HCT116 (cell line): ENCODE measurements around the gene ECM1. TPM values are rescaled to one million over a fixed set of nuclear protein-coding genes. Genes with fewer than 3 reads are reported as not detected.
A peak's percentile ranks its signal among the peaks of the same experiment; 100 is the strongest.

Experiments used
- ATAC-seq: fragments of 200-7000 bp; cut with Tn5 transposase; 2 replicates; pipeline ENCODE4 v1.9.1; 2020; ENCODE audit warnings: mild to moderate bottlenecking, moderate library complexity
- BruUV-seq: library from RNA; stranded (reverse); fragments of 400-500 nt; replicated peaks from 2 replicates; lab custom pipeline; 2021; lab: Mats Ljungman, UMichigan
- CTCF ChIA-PET: fragments of 300-600 bp; sonication (Branson Sonifier 250); formaldehyde crosslinking; loops from one replicate; lab custom pipeline; 2021; ENCODE audit warnings: antibody characterized with exemption; lab: Charles Lee
- POLR2A ChIA-PET: fragments of 300-600, 350-600 bp; sonication (Branson Sonifier 250); formaldehyde crosslinking; loops from one replicate; lab custom pipeline; 2021; ENCODE audit warnings: antibody characterized with exemption; lab: Charles Lee
- RAD21 ChIA-PET, 2 experiments: fragments of 300-600 bp; sonication (Branson Sonifier 250); formaldehyde crosslinking; loops; one replicate each; lab custom pipeline; 2023; ENCODE audit warnings: low total read pairs in 2 of 2; ENCODE audit not compliant: uncharacterized antibody in 2 of 2, unreplicated experiment in 2 of 2, low non-redundant PET in 1 of 2; lab: Charles Lee
- DNase-seq: peaks from one replicate; pipeline ENCODE4 v3.0.0-alpha.2; 2010; ENCODE audit warnings: low read depth, low spot score
- H2AFZ ChIP-seq: fragments of 200-600 bp; shearing (Covaris generic), sonication (generic); 2 replicates; pipeline ENCODE4 v1.6.1; 2017; ENCODE audit warnings: low read depth, mixed run types, mixed read lengths, antibody characterized with exemption, low read length; ENCODE audit not compliant: poor library complexity, severe bottlenecking
- H3K27ac ChIP-seq: 2 replicates; pipeline ENCODE4 v1.5.1; 2012; ENCODE audit warnings: low read depth, low read length
- H3K27me3 ChIP-seq: fragments of 200-600 bp; sonication (generic); 2 replicates; pipeline ENCODE4 v1.6.1; 2016; ENCODE audit warnings: mixed run types, low read length, mixed read lengths; ENCODE audit not compliant: insufficient read depth
- H3K36me3 ChIP-seq, 2 experiments: fragments of 200-500 bp in 1 of 2; fragments of 200-600 bp in 1 of 2; sonication (Bioruptor generic) in 1 of 2; sonication (generic) in 1 of 2; 2 replicates each; pipeline versions ENCODE4 v1.5.1 to v1.6.1; 2014 to 2016; ENCODE audit warnings: low read length in 2 of 2, inconsistent platforms in 1 of 2, mixed read lengths in 1 of 2, mixed run types in 1 of 2; ENCODE audit not compliant: insufficient read depth in 2 of 2, control insufficient read depth in 1 of 2
- H3K4me1 ChIP-seq, 2 experiments: fragments of 200-600 bp in 1 of 2; sonication (generic) in 1 of 2; 2 replicates each; pipeline versions ENCODE4 v1.5.1 to v1.6.1; 2012 to 2017; ENCODE audit warnings: low read length in 2 of 2, inconsistent platforms in 1 of 2, mild to moderate bottlenecking in 1 of 2, mixed read lengths in 1 of 2, mixed run types in 1 of 2, moderate library complexity in 1 of 2; ENCODE audit not compliant: insufficient read depth in 2 of 2, control insufficient read depth in 1 of 2
- H3K4me2 ChIP-seq: fragments of 200-600 bp; sonication (generic); 2 replicates; pipeline ENCODE4 v1.6.1; 2017; ENCODE audit warnings: mixed run types, low read length, mixed read lengths
- H3K4me3 ChIP-seq, 2 experiments: fragments of 200-600 bp in 1 of 2; sonication (generic) in 1 of 2; replicated peaks in 1 of 2; 2 replicates each; pipeline ENCODE4 v1.5.1; 2011 to 2016; ENCODE audit warnings: low read length in 2 of 2, control low read depth in 1 of 2, low read depth in 1 of 2, mild to moderate bottlenecking in 1 of 2, mixed read lengths in 1 of 2, mixed run types in 1 of 2
- H3K79me2 ChIP-seq: fragments of 200-600 bp; sonication (generic); 2 replicates; pipeline ENCODE4 v1.6.1; 2017; ENCODE audit warnings: mild to moderate bottlenecking, mixed run types, low read length, moderate library complexity, mixed read lengths; ENCODE audit not compliant: insufficient read depth
- H3K9ac ChIP-seq: fragments of 200-600 bp; sonication (generic); 2 replicates; pipeline ENCODE4 v1.6.1; 2016; ENCODE audit warnings: low read length, mixed read lengths
- H3K9me2 ChIP-seq: fragments of 200-600 bp; sonication (generic), shearing (Covaris generic); 2 replicates; pipeline ENCODE4 v1.6.1; 2017; ENCODE audit warnings: mixed run types, mild to moderate bottlenecking, moderate library complexity; ENCODE audit not compliant: insufficient read depth
- H3K9me3 ChIP-seq, 2 experiments: fragments of 200-500 bp in 1 of 2; fragments of 200-600 bp in 1 of 2; sonication (Bioruptor generic) in 1 of 2; sonication (generic) in 1 of 2; 2 replicates each; pipeline ENCODE4 v1.6.1; 2014 to 2017; ENCODE audit warnings: low read length in 2 of 2, mixed read lengths in 2 of 2, inconsistent platforms in 1 of 2, low read depth in 1 of 2, mild to moderate bottlenecking in 1 of 2, mixed run types in 1 of 2, moderate library complexity in 1 of 2; ENCODE audit not compliant: control insufficient read depth in 1 of 2, insufficient read depth in 1 of 2
- H4K20me1 ChIP-seq: fragments of 200-600 bp; sonication (generic), shearing (Covaris generic); 2 replicates; pipeline ENCODE4 v1.6.1; 2017; ENCODE audit warnings: mixed run types, mild to moderate bottlenecking, moderate library complexity; ENCODE audit not compliant: insufficient read depth
- ELF1 ChIP-seq: IDR thresholded peaks from 2 replicates; pipeline ENCODE4 v1.6.1; 2012; ENCODE audit warnings: low read depth, borderline replicate concordance
- EZH2 ChIP-seq: fragments of 200-600 bp; sonication (generic); IDR thresholded peaks from 2 replicates; pipeline ENCODE4 v1.6.1; 2017; ENCODE audit warnings: antibody characterized with exemption, mixed run types
- JUND ChIP-seq: IDR thresholded peaks from 2 replicates; pipeline ENCODE4 v1.6.1; 2012
- POLR2AphosphoS5 ChIP-seq: IDR thresholded peaks from 2 replicates; pipeline ENCODE4 v1.6.1; 2011; ENCODE audit warnings: mild to moderate bottlenecking, low read depth, low read length, moderate library complexity
- SP1 ChIP-seq: IDR thresholded peaks from 2 replicates; pipeline ENCODE4 v1.6.1; 2012; ENCODE audit warnings: low read depth
- SRF ChIP-seq: IDR thresholded peaks from 2 replicates; pipeline ENCODE4 v1.6.1; 2012; ENCODE audit warnings: low read depth
- YY1 ChIP-seq: IDR thresholded peaks from 2 replicates; pipeline ENCODE4 v1.6.1; 2011; ENCODE audit warnings: low read length, low read depth, moderate library complexity, mild to moderate bottlenecking; ENCODE audit not compliant: insufficient replicate concordance; ENCODE audit errors: extremely low read depth
- ZFX ChIP-seq: fragments of 450-650 bp; IDR thresholded peaks from 2 replicates; pipeline ENCODE4 v1.6.1; 2017
- intact Hi-C: fragments of 100-400 bp; cut with micrococcal nuclease; formaldehyde crosslinking; loops from 2 replicates; pipeline ENCODE4 v1.10.0; 2022
- total RNA-seq: library from RNA; stranded (reverse); gene quantifications from one replicate; pipeline ENCODE4 v1.2.1, GENCODE V29; 2021; ENCODE audit not compliant: unreplicated experiment
- TF ChIP-seq, protein P1 (sequence below): IDR thresholded peaks from 2 replicates; pipeline ENCODE4 v1.6.1; 2012
- TF ChIP-seq, protein P2 (sequence below): IDR thresholded peaks from 2 replicates; pipeline ENCODE4 v1.6.1; 2012; ENCODE audit warnings: low read depth

The ECM1 gene
- total RNA-seq, 1 experiment from 2014 or later, result 2.0 TPM

DNA sequence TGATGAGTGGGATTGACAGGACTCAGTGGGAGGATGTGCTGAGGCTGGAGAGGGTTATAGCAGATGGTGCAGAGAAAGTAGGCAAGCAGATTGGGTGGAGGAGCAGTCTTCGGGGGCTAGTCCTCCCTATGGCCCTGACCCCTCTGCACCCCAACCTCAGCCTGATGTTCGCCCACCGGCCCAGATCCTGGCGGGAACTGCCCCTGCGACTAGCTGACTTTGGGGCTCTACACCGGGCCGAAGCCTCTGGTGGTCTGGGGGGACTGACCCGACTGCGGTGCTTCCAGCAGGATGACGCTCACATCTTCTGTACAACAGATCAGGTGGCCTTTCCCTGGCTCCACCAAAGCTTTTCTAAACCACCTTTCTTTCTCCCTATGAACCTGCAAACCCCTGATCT, 9.6 kb upstream of the ECM1 start:
- Histone ChIP-seq H3K9ac (no peak overlapping the region), H3K27me3 (no peaks in the 10 kb centered on the region), H2AFZ (no peak overlapping the region), H3K36me3 (peaks cover 7 to 12% of the 10 kb centered on the region in 2 experiments; a peak in 3 of 4 replicates), H3K9me2 (no peaks in the 10 kb centered on the region), H3K9me3 (no peaks in the 10 kb centered on the region), H3K79me2 (no peaks in the 10 kb centered on the region), H3K27ac (no peak overlapping the region), H3K4me2 (no peak overlapping the region), H3K4me1 (no peaks in the 10 kb centered on the region), H3K4me3 (no peak overlapping the region), H4K20me1 (no peaks in the 10 kb centered on the region)
- ATAC-seq, result no peak
- intact Hi-C loops, result no loop called here
- CTCF ChIA-PET, result no interaction called here
- POLR2A ChIA-PET, result no interaction called here
- TF ChIP-seq SRF (no peak), POLR2AphosphoS5 (no peak), JUND (no peak), SP1 (no peak), YY1 (no peak), ELF1 (no peak), EZH2 (no peak), ZFX (no peak)
- TF ChIP-seq, protein P1, sequence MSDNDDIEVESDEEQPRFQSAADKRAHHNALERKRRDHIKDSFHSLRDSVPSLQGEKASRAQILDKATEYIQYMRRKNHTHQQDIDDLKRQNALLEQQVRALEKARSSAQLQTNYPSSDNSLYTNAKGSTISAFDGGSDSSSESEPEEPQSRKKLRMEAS, result no peak
- TF ChIP-seq, protein P2, sequence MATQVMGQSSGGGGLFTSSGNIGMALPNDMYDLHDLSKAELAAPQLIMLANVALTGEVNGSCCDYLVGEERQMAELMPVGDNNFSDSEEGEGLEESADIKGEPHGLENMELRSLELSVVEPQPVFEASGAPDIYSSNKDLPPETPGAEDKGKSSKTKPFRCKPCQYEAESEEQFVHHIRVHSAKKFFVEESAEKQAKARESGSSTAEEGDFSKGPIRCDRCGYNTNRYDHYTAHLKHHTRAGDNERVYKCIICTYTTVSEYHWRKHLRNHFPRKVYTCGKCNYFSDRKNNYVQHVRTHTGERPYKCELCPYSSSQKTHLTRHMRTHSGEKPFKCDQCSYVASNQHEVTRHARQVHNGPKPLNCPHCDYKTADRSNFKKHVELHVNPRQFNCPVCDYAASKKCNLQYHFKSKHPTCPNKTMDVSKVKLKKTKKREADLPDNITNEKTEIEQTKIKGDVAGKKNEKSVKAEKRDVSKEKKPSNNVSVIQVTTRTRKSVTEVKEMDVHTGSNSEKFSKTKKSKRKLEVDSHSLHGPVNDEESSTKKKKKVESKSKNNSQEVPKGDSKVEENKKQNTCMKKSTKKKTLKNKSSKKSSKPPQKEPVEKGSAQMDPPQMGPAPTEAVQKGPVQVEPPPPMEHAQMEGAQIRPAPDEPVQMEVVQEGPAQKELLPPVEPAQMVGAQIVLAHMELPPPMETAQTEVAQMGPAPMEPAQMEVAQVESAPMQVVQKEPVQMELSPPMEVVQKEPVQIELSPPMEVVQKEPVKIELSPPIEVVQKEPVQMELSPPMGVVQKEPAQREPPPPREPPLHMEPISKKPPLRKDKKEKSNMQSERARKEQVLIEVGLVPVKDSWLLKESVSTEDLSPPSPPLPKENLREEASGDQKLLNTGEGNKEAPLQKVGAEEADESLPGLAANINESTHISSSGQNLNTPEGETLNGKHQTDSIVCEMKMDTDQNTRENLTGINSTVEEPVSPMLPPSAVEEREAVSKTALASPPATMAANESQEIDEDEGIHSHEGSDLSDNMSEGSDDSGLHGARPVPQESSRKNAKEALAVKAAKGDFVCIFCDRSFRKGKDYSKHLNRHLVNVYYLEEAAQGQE, result no peak
- RAD21 ChIA-PET, result no interaction called here
- TSS peak; percentile 17 for BruUV-seq
- no peak for DNase-seq
